ENCODE data around the gene RAET1L. TPM values are rescaled to one million over a fixed set of nuclear protein-coding genes. Genes with fewer than 3 reads are reported as not detected.

Gene RAET1L
- total RNA-seq, 1 experiment from 2014 or later = not detected

DNA sequence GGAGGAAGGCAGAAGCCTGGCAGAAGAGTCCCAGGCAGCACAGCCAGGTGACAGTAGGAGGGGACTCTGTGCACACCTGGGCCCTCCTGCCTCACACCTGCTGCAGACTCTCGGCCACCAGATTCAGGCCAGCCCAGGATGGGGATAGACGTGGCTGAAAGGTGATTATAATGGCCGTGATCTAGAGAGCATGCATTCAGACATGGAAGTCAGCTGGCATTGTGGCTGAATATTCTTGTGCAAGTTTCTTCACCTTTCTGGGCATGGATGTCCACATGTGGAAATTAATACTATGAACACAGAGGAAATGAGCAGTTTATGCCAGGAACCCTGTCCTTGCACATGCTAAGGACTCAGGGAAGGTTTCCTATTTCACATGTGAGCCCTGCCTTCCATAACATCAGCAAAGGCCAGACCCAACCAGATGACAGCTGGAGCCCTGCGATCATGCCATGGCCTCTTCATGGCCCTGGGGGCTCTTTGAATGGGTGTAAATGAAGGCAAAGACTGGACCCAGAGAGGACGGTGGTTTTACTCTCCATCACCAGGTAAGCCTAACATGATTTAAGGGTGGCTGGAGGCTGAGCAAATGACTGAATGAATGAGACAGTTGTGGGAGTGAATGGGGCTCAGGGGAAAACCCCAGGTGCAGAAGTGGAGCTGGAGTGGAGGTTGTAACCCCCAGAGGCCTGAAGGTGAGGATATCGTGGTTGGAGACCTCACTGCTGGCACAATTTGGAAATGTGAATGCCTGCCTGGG lies 2.7 kb upstream of the RAET1L start:
- no peak for TF ChIP-seq ZNF532 (CRISPR knock-in tag; IDR thresholded peaks at IDR 0.05; ENCODE audit: borderline replicate concordance)
- TF ChIP-seq PRRX2 (CRISPR knock-in tag; IDR thresholded peaks at IDR 0.05) = no peak
- no peak for TF ChIP-seq GTF2I (CRISPR knock-in tag; conservative IDR thresholded peaks at IDR 0.05)
- TF ChIP-seq ZNF138 (CRISPR knock-in tag; conservative IDR thresholded peaks at IDR 0.05) = no peak
- TF ChIP-seq ZNF317 (CRISPR knock-in tag; IDR thresholded peaks at IDR 0.05; ENCODE audit: borderline replicate concordance, low read depth) = no peak
- TF ChIP-seq NFATC4 (CRISPR knock-in tag; IDR thresholded peaks at IDR 0.05) = no peak
- TF ChIP-seq AR (CRISPR knock-in tag; IDR thresholded peaks at IDR 0.05) = no peak
- TF ChIP-seq GABPB1 (CRISPR knock-in tag; IDR thresholded peaks at IDR 0.05) = no peak
- TF ChIP-seq, protein P1, sequence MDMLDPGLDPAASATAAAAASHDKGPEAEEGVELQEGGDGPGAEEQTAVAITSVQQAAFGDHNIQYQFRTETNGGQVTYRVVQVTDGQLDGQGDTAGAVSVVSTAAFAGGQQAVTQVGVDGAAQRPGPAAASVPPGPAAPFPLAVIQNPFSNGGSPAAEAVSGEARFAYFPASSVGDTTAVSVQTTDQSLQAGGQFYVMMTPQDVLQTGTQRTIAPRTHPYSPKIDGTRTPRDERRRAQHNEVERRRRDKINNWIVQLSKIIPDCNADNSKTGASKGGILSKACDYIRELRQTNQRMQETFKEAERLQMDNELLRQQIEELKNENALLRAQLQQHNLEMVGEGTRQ (CRISPR knock-in tag; IDR thresholded peaks at IDR 0.05) = no peak
- TF ChIP-seq, protein P2, sequence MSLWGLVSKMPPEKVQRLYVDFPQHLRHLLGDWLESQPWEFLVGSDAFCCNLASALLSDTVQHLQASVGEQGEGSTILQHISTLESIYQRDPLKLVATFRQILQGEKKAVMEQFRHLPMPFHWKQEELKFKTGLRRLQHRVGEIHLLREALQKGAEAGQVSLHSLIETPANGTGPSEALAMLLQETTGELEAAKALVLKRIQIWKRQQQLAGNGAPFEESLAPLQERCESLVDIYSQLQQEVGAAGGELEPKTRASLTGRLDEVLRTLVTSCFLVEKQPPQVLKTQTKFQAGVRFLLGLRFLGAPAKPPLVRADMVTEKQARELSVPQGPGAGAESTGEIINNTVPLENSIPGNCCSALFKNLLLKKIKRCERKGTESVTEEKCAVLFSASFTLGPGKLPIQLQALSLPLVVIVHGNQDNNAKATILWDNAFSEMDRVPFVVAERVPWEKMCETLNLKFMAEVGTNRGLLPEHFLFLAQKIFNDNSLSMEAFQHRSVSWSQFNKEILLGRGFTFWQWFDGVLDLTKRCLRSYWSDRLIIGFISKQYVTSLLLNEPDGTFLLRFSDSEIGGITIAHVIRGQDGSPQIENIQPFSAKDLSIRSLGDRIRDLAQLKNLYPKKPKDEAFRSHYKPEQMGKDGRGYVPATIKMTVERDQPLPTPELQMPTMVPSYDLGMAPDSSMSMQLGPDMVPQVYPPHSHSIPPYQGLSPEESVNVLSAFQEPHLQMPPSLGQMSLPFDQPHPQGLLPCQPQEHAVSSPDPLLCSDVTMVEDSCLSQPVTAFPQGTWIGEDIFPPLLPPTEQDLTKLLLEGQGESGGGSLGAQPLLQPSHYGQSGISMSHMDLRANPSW (CRISPR knock-in tag; conservative IDR thresholded peaks at IDR 0.05; ENCODE audit: low read depth) = no peak
- no peak for TF ChIP-seq NR2C2 (CRISPR knock-in tag; IDR thresholded peaks at IDR 0.05)
- no peak for TF ChIP-seq ATF1 (CRISPR knock-in tag; IDR thresholded peaks at IDR 0.05)
- TF ChIP-seq HMGXB4 (CRISPR knock-in tag; IDR thresholded peaks at IDR 0.05) = no peak
- TF ChIP-seq, protein P3, sequence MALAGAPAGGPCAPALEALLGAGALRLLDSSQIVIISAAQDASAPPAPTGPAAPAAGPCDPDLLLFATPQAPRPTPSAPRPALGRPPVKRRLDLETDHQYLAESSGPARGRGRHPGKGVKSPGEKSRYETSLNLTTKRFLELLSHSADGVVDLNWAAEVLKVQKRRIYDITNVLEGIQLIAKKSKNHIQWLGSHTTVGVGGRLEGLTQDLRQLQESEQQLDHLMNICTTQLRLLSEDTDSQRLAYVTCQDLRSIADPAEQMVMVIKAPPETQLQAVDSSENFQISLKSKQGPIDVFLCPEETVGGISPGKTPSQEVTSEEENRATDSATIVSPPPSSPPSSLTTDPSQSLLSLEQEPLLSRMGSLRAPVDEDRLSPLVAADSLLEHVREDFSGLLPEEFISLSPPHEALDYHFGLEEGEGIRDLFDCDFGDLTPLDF (CRISPR knock-in tag; IDR thresholded peaks at IDR 0.05) = no peak
- TF ChIP-seq, protein P4, sequence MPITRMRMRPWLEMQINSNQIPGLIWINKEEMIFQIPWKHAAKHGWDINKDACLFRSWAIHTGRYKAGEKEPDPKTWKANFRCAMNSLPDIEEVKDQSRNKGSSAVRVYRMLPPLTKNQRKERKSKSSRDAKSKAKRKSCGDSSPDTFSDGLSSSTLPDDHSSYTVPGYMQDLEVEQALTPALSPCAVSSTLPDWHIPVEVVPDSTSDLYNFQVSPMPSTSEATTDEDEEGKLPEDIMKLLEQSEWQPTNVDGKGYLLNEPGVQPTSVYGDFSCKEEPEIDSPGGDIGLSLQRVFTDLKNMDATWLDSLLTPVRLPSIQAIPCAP (CRISPR knock-in tag; IDR thresholded peaks at IDR 0.05) = no peak
- no peak for TF ChIP-seq ELF4 (CRISPR knock-in tag; IDR thresholded peaks at IDR 0.05; ENCODE audit: low read depth)
- TF ChIP-seq IRF2 (CRISPR knock-in tag; IDR thresholded peaks at IDR 0.05; ENCODE audit: borderline replicate concordance, low read depth) = no peak
- TF ChIP-seq OVOL2 (CRISPR knock-in tag; IDR thresholded peaks at IDR 0.05; ENCODE audit: borderline replicate concordance) = no peak
- DNase-seq (ENCODE audit: low spot score) (no peak), ATAC-seq (no peak)
- no peak overlapping the region for H3K4me3 Mint-ChIP-seq
- ChIA-PET CTCF (interaction anchor here (0.8 to 1.2 kb wide), 2 partner anchors 11 to 43 kb away, joined by 3 to 5 read pairs; no protein-coding TSS in a partner anchor), POLR2A (no interaction called here)
- H3K9me3 Mint-ChIP-seq = no peaks in the 10 kb centered on the region
- no peak overlapping the region for H3K27ac Mint-ChIP-seq
- H3K27me3 Mint-ChIP-seq (ENCODE audit: low read depth) = peaks cover 71% of the 10 kb centered on the region
- H3K36me3 Mint-ChIP-seq = no peaks in the 10 kb centered on the region
- peaks cover 10% of the 10 kb centered on the region for H3K4me1 Mint-ChIP-seq

Data from WTC11 (cell line).